ENCODE results near the gene RDH13.

DNA sequence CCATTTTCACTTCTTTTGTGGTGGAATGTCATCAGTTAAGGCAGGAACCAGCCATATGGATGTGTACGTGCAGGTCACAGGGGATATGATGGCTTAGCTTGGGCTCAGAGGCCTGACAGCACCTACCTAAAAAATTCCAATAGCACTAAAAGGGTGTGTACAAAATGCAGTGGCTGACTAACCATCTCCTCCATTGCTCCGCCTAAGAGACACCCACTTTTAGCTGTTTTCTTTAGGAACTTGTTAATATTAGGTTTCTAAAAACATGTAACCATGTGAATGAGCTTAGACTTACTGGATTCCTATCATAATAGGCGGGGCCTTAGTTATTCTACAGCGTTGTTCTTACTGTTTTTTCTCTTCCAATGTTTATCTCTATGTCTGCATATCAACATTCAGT lies 50.6 kb downstream of the RDH13 start:
- no peak for TF ChIP-seq KDM1A (IDR thresholded peaks at IDR 0.05; ENCODE audit: borderline replicate concordance, low read length)
- no peak for TF ChIP-seq CREB1 (IDR thresholded peaks at IDR 0.05)
- TF ChIP-seq, protein P1, sequence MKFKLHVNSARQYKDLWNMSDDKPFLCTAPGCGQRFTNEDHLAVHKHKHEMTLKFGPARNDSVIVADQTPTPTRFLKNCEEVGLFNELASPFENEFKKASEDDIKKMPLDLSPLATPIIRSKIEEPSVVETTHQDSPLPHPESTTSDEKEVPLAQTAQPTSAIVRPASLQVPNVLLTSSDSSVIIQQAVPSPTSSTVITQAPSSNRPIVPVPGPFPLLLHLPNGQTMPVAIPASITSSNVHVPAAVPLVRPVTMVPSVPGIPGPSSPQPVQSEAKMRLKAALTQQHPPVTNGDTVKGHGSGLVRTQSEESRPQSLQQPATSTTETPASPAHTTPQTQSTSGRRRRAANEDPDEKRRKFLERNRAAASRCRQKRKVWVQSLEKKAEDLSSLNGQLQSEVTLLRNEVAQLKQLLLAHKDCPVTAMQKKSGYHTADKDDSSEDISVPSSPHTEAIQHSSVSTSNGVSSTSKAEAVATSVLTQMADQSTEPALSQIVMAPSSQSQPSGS (IDR thresholded peaks at IDR 0.05; ENCODE audit: low read length) = no peak
- TF ChIP-seq HDAC2 (IDR thresholded peaks at IDR 0.05; ENCODE audit: borderline replicate concordance in 1 of 2, low read depth in 2 of 2, low read length in 2 of 2) = no peak
- no peak for TF ChIP-seq POLR2AphosphoS5 (IDR thresholded peaks at IDR 0.05; ENCODE audit: low read depth, low read length)
- no peak for TF ChIP-seq EZH2 (IDR thresholded peaks at IDR 0.05; ENCODE audit: low read depth, low read length, severe bottlenecking)
- TF ChIP-seq CTCF (IDR thresholded peaks at IDR 0.05; ENCODE audit: control extremely low read depth in 1 of 3, insufficient read depth in 1 of 3, low read depth in 1 of 3, low read length in 3 of 3) = no peak
- no peak for TF ChIP-seq EP300 (IDR thresholded peaks at IDR 0.05; ENCODE audit: borderline replicate concordance in 1 of 2, low read depth in 2 of 2, low read length in 2 of 2)
- no peak for TF ChIP-seq MAX (IDR thresholded peaks at IDR 0.05)
- TF ChIP-seq RXRA (IDR thresholded peaks at IDR 0.05; ENCODE audit: insufficient read depth, low read depth, low read length) = no peak
- no peak for TF ChIP-seq BCL11A (IDR thresholded peaks at IDR 0.05; ENCODE audit: low read depth in 2 of 2, low read length in 2 of 2)
